HCT116 (cell line): ENCODE results near the gene LRCH1. TPM values are rescaled to one million over a fixed set of nuclear protein-coding genes. Genes with fewer than 3 reads are reported as not detected.

ENCODE experiments used
- ATAC-seq: fragments of 200-7000 bp; cut with Tn5 transposase; 2 replicates; pipeline ENCODE4 v1.9.1; 2020; ENCODE audit warnings: mild to moderate bottlenecking, moderate library complexity
- Bru-seq: library from RNA; stranded (reverse); fragments of 400-500 nt; gene quantifications from one replicate; lab custom pipeline; 2021; lab: Mats Ljungman, UMichigan
- BruChase-seq, 2 experiments: library from RNA; stranded (reverse); fragments of 400-500 nt; gene quantifications; one replicate each; lab custom pipeline; 2021; lab: Mats Ljungman, UMichigan
- BruUV-seq: library from RNA; stranded (reverse); fragments of 400-500 nt; replicated peaks from 2 replicates; lab custom pipeline; 2021; lab: Mats Ljungman, UMichigan
- CTCF ChIA-PET: fragments of 300-600 bp; sonication (Branson Sonifier 250); formaldehyde crosslinking; loops from one replicate; lab custom pipeline; 2021; ENCODE audit warnings: antibody characterized with exemption; lab: Charles Lee
- POLR2A ChIA-PET: fragments of 300-600, 350-600 bp; sonication (Branson Sonifier 250); formaldehyde crosslinking; loops from one replicate; lab custom pipeline; 2021; ENCODE audit warnings: antibody characterized with exemption; lab: Charles Lee
- RAD21 ChIA-PET, 2 experiments: fragments of 300-600 bp; sonication (Branson Sonifier 250); formaldehyde crosslinking; loops; one replicate each; lab custom pipeline; 2023; ENCODE audit warnings: low total read pairs in 2 of 2; ENCODE audit not compliant: uncharacterized antibody in 2 of 2, unreplicated experiment in 2 of 2, low non-redundant PET in 1 of 2; lab: Charles Lee
- DNase-seq: peaks from one replicate; pipeline ENCODE4 v3.0.0-alpha.2; 2010; ENCODE audit warnings: low read depth, low spot score
- H2AFZ ChIP-seq: fragments of 200-600 bp; shearing (Covaris generic), sonication (generic); 2 replicates; pipeline ENCODE4 v1.6.1; 2017; ENCODE audit warnings: low read depth, mixed run types, mixed read lengths, antibody characterized with exemption, low read length; ENCODE audit not compliant: poor library complexity, severe bottlenecking
- H3K27ac ChIP-seq: 2 replicates; pipeline ENCODE4 v1.5.1; 2012; ENCODE audit warnings: low read depth, low read length
- H3K27me3 ChIP-seq: fragments of 200-600 bp; sonication (generic); 2 replicates; pipeline ENCODE4 v1.6.1; 2016; ENCODE audit warnings: mixed run types, low read length, mixed read lengths; ENCODE audit not compliant: insufficient read depth
- H3K36me3 ChIP-seq, 2 experiments: fragments of 200-500 bp in 1 of 2; fragments of 200-600 bp in 1 of 2; sonication (Bioruptor generic) in 1 of 2; sonication (generic) in 1 of 2; 2 replicates each; pipeline versions ENCODE4 v1.5.1 to v1.6.1; 2014 to 2016; ENCODE audit warnings: low read length in 2 of 2, inconsistent platforms in 1 of 2, mixed read lengths in 1 of 2, mixed run types in 1 of 2; ENCODE audit not compliant: insufficient read depth in 2 of 2, control insufficient read depth in 1 of 2
- H3K4me1 ChIP-seq, 2 experiments: fragments of 200-600 bp in 1 of 2; sonication (generic) in 1 of 2; 2 replicates each; pipeline versions ENCODE4 v1.5.1 to v1.6.1; 2012 to 2017; ENCODE audit warnings: low read length in 2 of 2, inconsistent platforms in 1 of 2, mild to moderate bottlenecking in 1 of 2, mixed read lengths in 1 of 2, mixed run types in 1 of 2, moderate library complexity in 1 of 2; ENCODE audit not compliant: insufficient read depth in 2 of 2, control insufficient read depth in 1 of 2
- H3K4me2 ChIP-seq: fragments of 200-600 bp; sonication (generic); 2 replicates; pipeline ENCODE4 v1.6.1; 2017; ENCODE audit warnings: mixed run types, low read length, mixed read lengths
- H3K4me3 ChIP-seq, 2 experiments: fragments of 200-600 bp in 1 of 2; sonication (generic) in 1 of 2; replicated peaks in 1 of 2; 2 replicates each; pipeline ENCODE4 v1.5.1; 2011 to 2016; ENCODE audit warnings: low read length in 2 of 2, control low read depth in 1 of 2, low read depth in 1 of 2, mild to moderate bottlenecking in 1 of 2, mixed read lengths in 1 of 2, mixed run types in 1 of 2
- H3K79me2 ChIP-seq: fragments of 200-600 bp; sonication (generic); 2 replicates; pipeline ENCODE4 v1.6.1; 2017; ENCODE audit warnings: mild to moderate bottlenecking, mixed run types, low read length, moderate library complexity, mixed read lengths; ENCODE audit not compliant: insufficient read depth
- H3K9ac ChIP-seq: fragments of 200-600 bp; sonication (generic); 2 replicates; pipeline ENCODE4 v1.6.1; 2016; ENCODE audit warnings: low read length, mixed read lengths
- H3K9me2 ChIP-seq: fragments of 200-600 bp; sonication (generic), shearing (Covaris generic); 2 replicates; pipeline ENCODE4 v1.6.1; 2017; ENCODE audit warnings: mixed run types, mild to moderate bottlenecking, moderate library complexity; ENCODE audit not compliant: insufficient read depth
- H3K9me3 ChIP-seq, 2 experiments: fragments of 200-500 bp in 1 of 2; fragments of 200-600 bp in 1 of 2; sonication (Bioruptor generic) in 1 of 2; sonication (generic) in 1 of 2; 2 replicates each; pipeline ENCODE4 v1.6.1; 2014 to 2017; ENCODE audit warnings: low read length in 2 of 2, mixed read lengths in 2 of 2, inconsistent platforms in 1 of 2, low read depth in 1 of 2, mild to moderate bottlenecking in 1 of 2, mixed run types in 1 of 2, moderate library complexity in 1 of 2; ENCODE audit not compliant: control insufficient read depth in 1 of 2, insufficient read depth in 1 of 2
- H4K20me1 ChIP-seq: fragments of 200-600 bp; sonication (generic), shearing (Covaris generic); 2 replicates; pipeline ENCODE4 v1.6.1; 2017; ENCODE audit warnings: mixed run types, mild to moderate bottlenecking, moderate library complexity; ENCODE audit not compliant: insufficient read depth
- CBX3 ChIP-seq: IDR thresholded peaks from 2 replicates; pipeline ENCODE4 v1.6.1; 2012; ENCODE audit warnings: low read depth
- CEBPB ChIP-seq: IDR thresholded peaks from 2 replicates; pipeline ENCODE4 v1.6.1; 2012; ENCODE audit warnings: low read depth
- EGR1 ChIP-seq: IDR thresholded peaks from 2 replicates; pipeline ENCODE4 v1.6.1; 2012; ENCODE audit warnings: low read depth
- ELF1 ChIP-seq: IDR thresholded peaks from 2 replicates; pipeline ENCODE4 v1.6.1; 2012; ENCODE audit warnings: low read depth, borderline replicate concordance
- EZH2 ChIP-seq: fragments of 200-600 bp; sonication (generic); IDR thresholded peaks from 2 replicates; pipeline ENCODE4 v1.6.1; 2017; ENCODE audit warnings: antibody characterized with exemption, mixed run types
- JUND ChIP-seq: IDR thresholded peaks from 2 replicates; pipeline ENCODE4 v1.6.1; 2012
- POLR2A ChIP-seq: IDR thresholded peaks from 2 replicates; pipeline ENCODE4 v1.7.0; 2011; ENCODE audit warnings: borderline replicate concordance; ENCODE audit not compliant: insufficient read depth, insufficient read length; ENCODE audit errors: extremely low read depth
- POLR2AphosphoS5 ChIP-seq: IDR thresholded peaks from 2 replicates; pipeline ENCODE4 v1.6.1; 2011; ENCODE audit warnings: mild to moderate bottlenecking, low read depth, low read length, moderate library complexity
- SIN3A ChIP-seq: IDR thresholded peaks from 2 replicates; pipeline ENCODE4 v1.6.1; 2012; ENCODE audit warnings: low read depth
- SP1 ChIP-seq: IDR thresholded peaks from 2 replicates; pipeline ENCODE4 v1.6.1; 2012; ENCODE audit warnings: low read depth
- SRF ChIP-seq: IDR thresholded peaks from 2 replicates; pipeline ENCODE4 v1.6.1; 2012; ENCODE audit warnings: low read depth
- YY1 ChIP-seq: IDR thresholded peaks from 2 replicates; pipeline ENCODE4 v1.6.1; 2011; ENCODE audit warnings: low read length, low read depth, moderate library complexity, mild to moderate bottlenecking; ENCODE audit not compliant: insufficient replicate concordance; ENCODE audit errors: extremely low read depth
- ZFX ChIP-seq: fragments of 450-650 bp; IDR thresholded peaks from 2 replicates; pipeline ENCODE4 v1.6.1; 2017
- ZNF274 ChIP-seq: fragments of 200-500 bp; sonication (Bioruptor generic); IDR thresholded peaks from 2 replicates; pipeline ENCODE4 v1.6.1; 2014; ENCODE audit warnings: mild to moderate bottlenecking, low read depth, low read length, inconsistent platforms
- intact Hi-C: fragments of 100-400 bp; cut with micrococcal nuclease; formaldehyde crosslinking; loops from 2 replicates; pipeline ENCODE4 v1.10.0; 2022
- long read RNA-seq: library from polyadenylated mRNA; unstranded; transcript quantifications from one replicate; pipeline ENCODE4 v2.0.0, GENCODE V29; 2021; ENCODE audit not compliant: unreplicated experiment
- polyA plus RNA-seq: library from polyadenylated mRNA; unstranded; fragments of >200 nt; gene quantifications from 2 replicates; pipeline ENCODE4 v1.2.1, GENCODE V29; 2012; ENCODE audit warnings: missing spikeins
- total RNA-seq: library from RNA; stranded (reverse); gene quantifications from one replicate; pipeline ENCODE4 v1.2.1, GENCODE V29; 2021; ENCODE audit not compliant: unreplicated experiment
- TF ChIP-seq, protein P1 (sequence below): IDR thresholded peaks from 2 replicates; pipeline ENCODE4 v1.6.1; 2012
- TF ChIP-seq, protein P2 (sequence below), 3 experiments: fragments of 200-600 bp in 1 of 3; sonication (generic) in 1 of 3; IDR thresholded peaks in 2 of 3; conservative IDR thresholded peaks in 1 of 3; 2 replicates each; pipeline ENCODE4 v1.5.1; 2012 to 2017; ENCODE audit warnings: low read depth in 2 of 3, low read length in 2 of 3, antibody characterized with exemption in 1 of 3, borderline replicate concordance in 1 of 3, control low read depth in 1 of 3, mild to moderate bottlenecking in 1 of 3, mixed read lengths in 1 of 3, mixed run types in 1 of 3, moderate library complexity in 1 of 3; ENCODE audit not compliant: insufficient read depth in 1 of 3
- TF ChIP-seq, protein P3 (sequence below): IDR thresholded peaks from 2 replicates; pipeline ENCODE4 v1.6.1; 2011; ENCODE audit warnings: mild to moderate bottlenecking, low read length, moderate library complexity; ENCODE audit not compliant: insufficient replicate concordance; ENCODE audit errors: extremely low read depth
- TF ChIP-seq, protein P4 (sequence below): IDR thresholded peaks from 2 replicates; pipeline ENCODE4 v1.6.1; 2012

Gene LRCH1, protein sequence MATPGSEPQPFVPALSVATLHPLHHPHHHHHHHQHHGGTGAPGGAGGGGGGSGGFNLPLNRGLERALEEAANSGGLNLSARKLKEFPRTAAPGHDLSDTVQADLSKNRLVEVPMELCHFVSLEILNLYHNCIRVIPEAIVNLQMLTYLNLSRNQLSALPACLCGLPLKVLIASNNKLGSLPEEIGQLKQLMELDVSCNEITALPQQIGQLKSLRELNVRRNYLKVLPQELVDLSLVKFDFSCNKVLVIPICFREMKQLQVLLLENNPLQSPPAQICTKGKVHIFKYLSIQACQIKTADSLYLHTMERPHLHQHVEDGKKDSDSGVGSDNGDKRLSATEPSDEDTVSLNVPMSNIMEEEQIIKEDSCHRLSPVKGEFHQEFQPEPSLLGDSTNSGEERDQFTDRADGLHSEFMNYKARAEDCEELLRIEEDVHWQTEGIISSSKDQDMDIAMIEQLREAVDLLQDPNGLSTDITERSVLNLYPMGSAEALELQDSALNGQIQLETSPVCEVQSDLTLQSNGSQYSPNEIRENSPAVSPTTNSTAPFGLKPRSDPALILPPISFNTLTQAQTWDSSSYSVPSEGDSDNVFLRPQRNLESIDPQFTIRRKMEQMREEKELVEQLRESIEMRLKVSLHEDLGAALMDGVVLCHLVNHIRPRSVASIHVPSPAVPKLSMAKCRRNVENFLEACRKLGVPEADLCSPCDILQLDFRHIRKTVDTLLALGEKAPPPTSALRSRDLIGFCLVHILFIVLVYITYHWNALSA
- total RNA-seq (15.6 TPM), Bru-seq, nascent RNA (percentile 81 among the genes with signal in this experiment), BruChase-seq, experiment 1, labeled RNA remaining after a 6-hour chase (percentile 57 among the genes with signal in this experiment), BruChase-seq, experiment 2, labeled RNA remaining after a 2-hour chase (percentile 66 among the genes with signal in this experiment)
- polyA plus RNA-seq, result 6.1 and 6.9 TPM in 2 replicates
- long read RNA-seq, full-length matches to known transcripts, result 26 of 43 reads
- long read RNA-seq, partial matches to known transcripts, result 11 of 43 reads
- long read RNA-seq, other reads (novel, unspliced or antisense), result 6 of 43 reads

DNA sequence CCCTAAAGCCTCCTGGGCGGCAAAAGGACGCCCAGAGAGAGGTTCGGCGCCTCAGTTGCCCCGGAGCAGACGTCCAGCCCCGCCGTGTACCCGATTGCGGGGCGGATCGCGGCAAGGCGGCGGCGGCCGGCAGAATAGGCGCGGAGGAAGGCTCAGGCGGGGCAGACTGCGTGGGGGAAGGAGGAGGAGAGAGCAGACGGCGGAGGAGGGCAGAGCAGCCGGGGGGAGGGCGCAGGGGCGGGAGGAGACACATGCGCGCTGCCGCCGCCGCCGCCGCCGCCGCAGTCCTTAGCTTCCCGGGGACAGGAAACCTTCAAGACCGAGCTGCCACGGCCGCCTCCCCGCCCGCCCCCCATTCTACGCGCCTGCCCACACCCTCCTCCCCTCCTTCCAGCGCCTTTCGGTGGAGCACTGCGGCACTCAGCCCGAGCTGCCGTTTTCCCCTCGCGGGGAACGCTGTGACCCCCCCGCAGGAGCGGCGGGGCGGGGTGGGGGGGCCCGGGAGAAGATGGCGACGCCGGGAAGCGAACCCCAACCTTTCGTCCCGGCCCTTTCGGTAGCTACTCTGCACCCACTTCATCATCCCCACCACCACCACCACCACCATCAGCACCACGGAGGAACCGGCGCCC is at the start of gene LRCH1:
TSS of gene LRCH1 (plus strand) at position 282 of the 632 bp plus-strand sequence. CDS start at position 509, 227 bp downstream.
- H3K4me2 ChIP-seq, result peak within 1 kb of the TSS; percentile 98
- no peaks in the 10 kb centered on the region for H4K20me1 ChIP-seq
- ChIA-PET RAD21 (interaction anchor here in 1 of 2 experiments (1.0 kb wide), 1 partner anchor 168 kb away, joined by 3 read pairs; no protein-coding TSS in a partner anchor), CTCF (interaction anchor here (1.1 to 3.2 kb wide), 4 partner anchors 12 to 169 kb away, joined by 3 to 25 read pairs (median 6); no protein-coding TSS in a partner anchor), POLR2A (no interaction called here)
- H3K27me3 ChIP-seq, result no peaks in the 10 kb centered on the region
- ATAC-seq, result peak; percentile 82
- H3K27ac ChIP-seq, result peak within 1 kb of the TSS; percentile 76
- peaks cover 10 to 23% of the 10 kb centered on the region in 2 experiments; a peak in 3 of 4 replicates for H3K4me1 ChIP-seq
- H3K9me3 ChIP-seq, result no peaks in the 10 kb centered on the region
- H3K9me2 ChIP-seq, result no peaks in the 10 kb centered on the region
- H3K9ac ChIP-seq, result peak within 1 kb of the TSS; percentile 81
- H3K36me3 ChIP-seq, result no peaks in the 10 kb centered on the region
- H3K4me3 ChIP-seq, result peak within 1 kb of the TSS; percentile 88
- intact Hi-C loops, result loop anchor here (5.0 kb wide), 1 partner anchor 49 kb away; no protein-coding TSS in a partner anchor
- no TSS peak for BruUV-seq
- peak within 1 kb of the TSS; percentile 94 for H2AFZ ChIP-seq
- DNase-seq, result peak; percentile 52
- H3K79me2 ChIP-seq, result peaks cover 47% of the 10 kb centered on the region
- TF ChIP-seq YY1, result no peak
- no peak for TF ChIP-seq ELF1
- TF ChIP-seq, protein P1, sequence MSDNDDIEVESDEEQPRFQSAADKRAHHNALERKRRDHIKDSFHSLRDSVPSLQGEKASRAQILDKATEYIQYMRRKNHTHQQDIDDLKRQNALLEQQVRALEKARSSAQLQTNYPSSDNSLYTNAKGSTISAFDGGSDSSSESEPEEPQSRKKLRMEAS, result peak; percentile 31; the same call in 1 of the 2 replicates
- TF ChIP-seq ZNF274, result no peak
- no peak for TF ChIP-seq EZH2
- peak; percentile 78 for TF ChIP-seq POLR2AphosphoS5
- TF ChIP-seq JUND, result no peak
- TF ChIP-seq SP1, result no peak
- TF ChIP-seq, protein P2, sequence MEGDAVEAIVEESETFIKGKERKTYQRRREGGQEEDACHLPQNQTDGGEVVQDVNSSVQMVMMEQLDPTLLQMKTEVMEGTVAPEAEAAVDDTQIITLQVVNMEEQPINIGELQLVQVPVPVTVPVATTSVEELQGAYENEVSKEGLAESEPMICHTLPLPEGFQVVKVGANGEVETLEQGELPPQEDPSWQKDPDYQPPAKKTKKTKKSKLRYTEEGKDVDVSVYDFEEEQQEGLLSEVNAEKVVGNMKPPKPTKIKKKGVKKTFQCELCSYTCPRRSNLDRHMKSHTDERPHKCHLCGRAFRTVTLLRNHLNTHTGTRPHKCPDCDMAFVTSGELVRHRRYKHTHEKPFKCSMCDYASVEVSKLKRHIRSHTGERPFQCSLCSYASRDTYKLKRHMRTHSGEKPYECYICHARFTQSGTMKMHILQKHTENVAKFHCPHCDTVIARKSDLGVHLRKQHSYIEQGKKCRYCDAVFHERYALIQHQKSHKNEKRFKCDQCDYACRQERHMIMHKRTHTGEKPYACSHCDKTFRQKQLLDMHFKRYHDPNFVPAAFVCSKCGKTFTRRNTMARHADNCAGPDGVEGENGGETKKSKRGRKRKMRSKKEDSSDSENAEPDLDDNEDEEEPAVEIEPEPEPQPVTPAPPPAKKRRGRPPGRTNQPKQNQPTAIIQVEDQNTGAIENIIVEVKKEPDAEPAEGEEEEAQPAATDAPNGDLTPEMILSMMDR (IDR thresholded peaks at IDR 0.05 in 2 of 3, conservative IDR thresholded peaks at IDR 0.05 in 1 of 3; ENCODE audit: borderline replicate concordance in 1 of 3, insufficient read depth in 1 of 3, low read depth in 2 of 3, low read length in 2 of 3), result no peak
- TF ChIP-seq CEBPB, result no peak
- TF ChIP-seq SRF, result no peak
- TF ChIP-seq ZFX, result no peak
- peak; percentile 40 for TF ChIP-seq POLR2A
- peak; percentile 32; the same call in 1 of the 2 replicates for TF ChIP-seq SIN3A
- TF ChIP-seq, protein P3, sequence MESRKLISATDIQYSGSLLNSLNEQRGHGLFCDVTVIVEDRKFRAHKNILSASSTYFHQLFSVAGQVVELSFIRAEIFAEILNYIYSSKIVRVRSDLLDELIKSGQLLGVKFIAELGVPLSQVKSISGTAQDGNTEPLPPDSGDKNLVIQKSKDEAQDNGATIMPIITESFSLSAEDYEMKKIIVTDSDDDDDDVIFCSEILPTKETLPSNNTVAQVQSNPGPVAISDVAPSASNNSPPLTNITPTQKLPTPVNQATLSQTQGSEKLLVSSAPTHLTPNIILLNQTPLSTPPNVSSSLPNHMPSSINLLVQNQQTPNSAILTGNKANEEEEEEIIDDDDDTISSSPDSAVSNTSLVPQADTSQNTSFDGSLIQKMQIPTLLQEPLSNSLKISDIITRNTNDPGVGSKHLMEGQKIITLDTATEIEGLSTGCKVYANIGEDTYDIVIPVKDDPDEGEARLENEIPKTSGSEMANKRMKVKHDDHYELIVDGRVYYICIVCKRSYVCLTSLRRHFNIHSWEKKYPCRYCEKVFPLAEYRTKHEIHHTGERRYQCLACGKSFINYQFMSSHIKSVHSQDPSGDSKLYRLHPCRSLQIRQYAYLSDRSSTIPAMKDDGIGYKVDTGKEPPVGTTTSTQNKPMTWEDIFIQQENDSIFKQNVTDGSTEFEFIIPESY, result no peak
- TF ChIP-seq, protein P4, sequence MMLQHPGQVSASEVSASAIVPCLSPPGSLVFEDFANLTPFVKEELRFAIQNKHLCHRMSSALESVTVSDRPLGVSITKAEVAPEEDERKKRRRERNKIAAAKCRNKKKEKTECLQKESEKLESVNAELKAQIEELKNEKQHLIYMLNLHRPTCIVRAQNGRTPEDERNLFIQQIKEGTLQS, result no peak
- no peak for TF ChIP-seq CBX3
- no peak for TF ChIP-seq EGR1
